ENCODE results near the gene TAS1R2.

The TAS1R2 gene

DNA sequence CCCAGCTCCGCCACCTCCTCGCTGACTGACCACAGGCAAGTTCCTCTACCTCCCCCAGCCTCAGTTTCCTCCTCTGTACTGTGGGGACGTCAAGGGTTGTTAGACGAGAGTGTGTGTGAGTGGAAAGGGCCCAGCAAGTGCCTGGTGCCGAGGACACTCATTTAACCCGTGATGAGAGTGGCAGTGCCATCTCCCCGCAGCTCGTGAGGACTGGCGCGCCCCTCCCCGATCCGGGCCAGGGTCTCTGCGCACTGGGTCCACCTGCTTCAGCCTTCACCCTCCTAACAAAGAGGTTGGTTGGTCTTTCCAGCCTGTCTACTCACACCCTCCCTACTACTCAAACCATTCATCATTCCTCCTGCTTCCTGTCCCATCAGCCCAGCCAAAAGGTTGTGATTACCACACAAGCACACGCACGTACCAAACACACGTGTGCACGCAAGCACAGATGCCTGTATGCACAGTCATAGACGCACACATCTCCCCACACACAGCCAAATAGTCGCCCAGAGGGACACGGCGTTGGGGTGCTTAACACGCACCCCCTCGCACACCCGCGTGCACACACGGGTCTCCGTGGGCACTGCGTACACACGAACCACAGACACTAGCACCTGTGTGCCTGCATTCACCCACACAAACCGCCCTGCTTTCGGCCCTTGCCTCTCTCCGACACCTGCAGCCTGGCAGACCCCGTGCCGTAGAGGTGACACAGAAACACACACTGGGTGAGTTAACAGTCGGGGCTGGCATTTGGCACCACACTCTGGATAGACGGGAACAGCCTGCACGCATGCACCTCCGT, 39.3 kb downstream of the TAS1R2 start:
- Histone ChIP-seq H3K9ac (ENCODE audit: insufficient read length, low read depth) (no peak overlapping the region), H3K4me1 (ENCODE audit: insufficient read depth, insufficient read length) (peaks cover 4% of the 10 kb centered on the region), H3K36me3 (ENCODE audit: insufficient read depth, insufficient read length, low read length) (no peaks in the 10 kb centered on the region), H3K27me3 (ENCODE audit: insufficient read depth, insufficient read length) (peaks cover 22% of the 10 kb centered on the region), H3K9me3 (ENCODE audit: insufficient read depth, low read length) (no peaks in the 10 kb centered on the region), H3K4me3 (ENCODE audit: insufficient read length, low read depth) (no peak overlapping the region)
- DNase-seq (ENCODE audit: low read depth, low spot score): no peak
- TF ChIP-seq YY1 (IDR thresholded peaks at IDR 0.05; ENCODE audit: insufficient read depth, insufficient read length): no peak
- no peak for TF ChIP-seq ZNF274 (IDR thresholded peaks at IDR 0.05; ENCODE audit: low read depth, low read length)
- TF ChIP-seq SUZ12 (IDR thresholded peaks at IDR 0.05; ENCODE audit: extremely low read depth, insufficient read depth, insufficient read length): no peak

GRCh38 chr1:18819203-18819602, 40.3 kb downstream of the TAS1R2 start:
- no peaks in the 10 kb centered on the region for H3K36me3 ChIP-seq (ENCODE audit: insufficient read depth, insufficient read length, low read length)
- H3K9me3 ChIP-seq (ENCODE audit: insufficient read depth, low read length): no peaks in the 10 kb centered on the region
- DNase-seq (ENCODE audit: low read depth, low spot score): no peak
- peaks cover 7% of the 10 kb centered on the region for H3K4me1 ChIP-seq (ENCODE audit: insufficient read depth, insufficient read length)
- H3K9ac ChIP-seq (ENCODE audit: insufficient read length, low read depth): no peak overlapping the region
- no peak for TF ChIP-seq SUZ12 (IDR thresholded peaks at IDR 0.05; ENCODE audit: extremely low read depth, insufficient read depth, insufficient read length)
- no peak for TF ChIP-seq ZNF274 (IDR thresholded peaks at IDR 0.05; ENCODE audit: low read depth, low read length)
- TF ChIP-seq YY1 (IDR thresholded peaks at IDR 0.05; ENCODE audit: insufficient read depth, insufficient read length): no peak
- peaks cover 22% of the 10 kb centered on the region for H3K27me3 ChIP-seq (ENCODE audit: insufficient read depth, insufficient read length)
- H3K4me3 ChIP-seq (ENCODE audit: insufficient read length, low read depth): no peak overlapping the region

- Histone ChIP-seq H3K4me3 (ENCODE audit: insufficient read length, low read depth) (no peak overlapping the region), H3K27me3 (ENCODE audit: insufficient read depth, insufficient read length) (peaks cover 22% of the 10 kb centered on the region), H3K9ac (ENCODE audit: insufficient read length, low read depth) (no peak overlapping the region), H3K9me3 (ENCODE audit: insufficient read depth, low read length) (no peaks in the 10 kb centered on the region), H3K4me1 (ENCODE audit: insufficient read depth, insufficient read length) (peaks cover 7% of the 10 kb centered on the region), H3K36me3 (ENCODE audit: insufficient read depth, insufficient read length, low read length) (no peaks in the 10 kb centered on the region)
- TF ChIP-seq SUZ12 (IDR thresholded peaks at IDR 0.05; ENCODE audit: extremely low read depth, insufficient read depth, insufficient read length): no peak
- TF ChIP-seq YY1 (IDR thresholded peaks at IDR 0.05; ENCODE audit: insufficient read depth, insufficient read length): no peak
- no peak for TF ChIP-seq ZNF274 (IDR thresholded peaks at IDR 0.05; ENCODE audit: low read depth, low read length)
- no peak for DNase-seq (ENCODE audit: low read depth, low spot score)
Measured at GRCh38 chr1:18817795-18818435, 41.5 kb downstream of the TAS1R2 start.

- Histone ChIP-seq H3K4me1 (ENCODE audit: insufficient read depth, insufficient read length) (peaks cover 7% of the 10 kb centered on the region), H3K36me3 (ENCODE audit: insufficient read depth, insufficient read length, low read length) (no peaks in the 10 kb centered on the region), H3K9me3 (ENCODE audit: insufficient read depth, low read length) (no peaks in the 10 kb centered on the region), H3K4me3 (ENCODE audit: insufficient read length, low read depth) (no peak overlapping the region), H3K27me3 (ENCODE audit: insufficient read depth, insufficient read length) (peaks cover 22% of the 10 kb centered on the region), H3K9ac (ENCODE audit: insufficient read length, low read depth) (no peak overlapping the region)
- TF ChIP-seq YY1 (IDR thresholded peaks at IDR 0.05; ENCODE audit: insufficient read depth, insufficient read length) (no peak), ZNF274 (IDR thresholded peaks at IDR 0.05; ENCODE audit: low read depth, low read length) (no peak), SUZ12 (IDR thresholded peaks at IDR 0.05; ENCODE audit: extremely low read depth, insufficient read depth, insufficient read length) (no peak)
- no peak for DNase-seq (ENCODE audit: low read depth, low spot score)
Measured at GRCh38 chr1:18817316-18817715, 42.1 kb downstream of the TAS1R2 start.

DNA sequence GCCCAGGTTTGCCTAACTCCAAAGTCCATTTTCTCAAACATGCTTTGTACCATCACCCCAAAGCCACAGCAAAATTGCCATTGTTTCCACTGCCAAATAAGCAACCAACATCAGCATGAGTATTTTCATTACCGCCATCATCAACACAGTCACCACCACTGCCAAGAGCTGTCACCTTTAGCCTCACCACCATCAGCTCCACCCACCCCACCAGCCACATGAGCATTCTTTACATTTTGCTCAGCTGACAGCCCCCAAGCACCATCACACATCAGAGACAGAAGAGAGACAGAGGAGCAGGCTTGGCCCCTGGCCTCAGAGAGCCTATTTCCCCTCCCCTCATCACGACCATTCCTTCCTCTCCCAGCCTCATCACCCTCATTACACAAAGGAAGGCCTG, 42.7 kb downstream of the TAS1R2 start:
- Histone ChIP-seq H3K9ac (ENCODE audit: insufficient read length, low read depth) (no peak overlapping the region), H3K4me1 (ENCODE audit: insufficient read depth, insufficient read length) (peaks cover 7% of the 10 kb centered on the region), H3K9me3 (ENCODE audit: insufficient read depth, low read length) (no peaks in the 10 kb centered on the region), H3K4me3 (ENCODE audit: insufficient read length, low read depth) (no peak overlapping the region), H3K36me3 (ENCODE audit: insufficient read depth, insufficient read length, low read length) (no peaks in the 10 kb centered on the region), H3K27me3 (ENCODE audit: insufficient read depth, insufficient read length) (peaks cover 21% of the 10 kb centered on the region)
- no peak for DNase-seq (ENCODE audit: low read depth, low spot score)
- TF ChIP-seq YY1 (IDR thresholded peaks at IDR 0.05; ENCODE audit: insufficient read depth, insufficient read length): no peak
- no peak for TF ChIP-seq SUZ12 (IDR thresholded peaks at IDR 0.05; ENCODE audit: extremely low read depth, insufficient read depth, insufficient read length)
- TF ChIP-seq ZNF274 (IDR thresholded peaks at IDR 0.05; ENCODE audit: low read depth, low read length): no peak

GRCh38 chr1:18814874-18815531, 44.5 kb downstream of the TAS1R2 start:
- TF ChIP-seq YY1 (IDR thresholded peaks at IDR 0.05; ENCODE audit: insufficient read depth, insufficient read length) (no peak), ZNF274 (IDR thresholded peaks at IDR 0.05; ENCODE audit: low read depth, low read length) (no peak), SUZ12 (IDR thresholded peaks at IDR 0.05; ENCODE audit: extremely low read depth, insufficient read depth, insufficient read length) (no peak)
- no peaks in the 10 kb centered on the region for H3K9me3 ChIP-seq (ENCODE audit: insufficient read depth, low read length)
- H3K4me1 ChIP-seq (ENCODE audit: insufficient read depth, insufficient read length): peaks cover 3% of the 10 kb centered on the region
- H3K9ac ChIP-seq (ENCODE audit: insufficient read length, low read depth): no peak overlapping the region
- H3K27me3 ChIP-seq (ENCODE audit: insufficient read depth, insufficient read length): peaks cover 6% of the 10 kb centered on the region
- no peaks in the 10 kb centered on the region for H3K36me3 ChIP-seq (ENCODE audit: insufficient read depth, insufficient read length, low read length)
- no peak overlapping the region for H3K4me3 ChIP-seq (ENCODE audit: insufficient read length, low read depth)
- no peak for DNase-seq (ENCODE audit: low read depth, low spot score)

- Histone ChIP-seq H3K4me3 (ENCODE audit: insufficient read length, low read depth) (no peak overlapping the region), H3K36me3 (ENCODE audit: insufficient read depth, insufficient read length, low read length) (no peaks in the 10 kb centered on the region), H3K27me3 (ENCODE audit: insufficient read depth, insufficient read length) (peaks cover under 1% of the 10 kb centered on the region), H3K4me1 (ENCODE audit: insufficient read depth, insufficient read length) (peaks cover 3% of the 10 kb centered on the region), H3K9ac (ENCODE audit: insufficient read length, low read depth) (no peak overlapping the region), H3K9me3 (ENCODE audit: insufficient read depth, low read length) (no peaks in the 10 kb centered on the region)
- TF ChIP-seq SUZ12 (IDR thresholded peaks at IDR 0.05; ENCODE audit: extremely low read depth, insufficient read depth, insufficient read length): no peak
- no peak for TF ChIP-seq YY1 (IDR thresholded peaks at IDR 0.05; ENCODE audit: insufficient read depth, insufficient read length)
- no peak for TF ChIP-seq ZNF274 (IDR thresholded peaks at IDR 0.05; ENCODE audit: low read depth, low read length)
- DNase-seq (ENCODE audit: low read depth, low spot score): no peak
Measured at GRCh38 chr1:18814425-18814824, 45.0 kb downstream of the TAS1R2 start.
